LoVo (cell line): ENCODE data around the gene NPRL2.

Experiments used
- DNase-seq: peaks from one replicate; pipeline ENCODE4 v3.0.0-alpha.2; 2016; ENCODE audit warnings: low spot score

Gene NPRL2

DNA sequence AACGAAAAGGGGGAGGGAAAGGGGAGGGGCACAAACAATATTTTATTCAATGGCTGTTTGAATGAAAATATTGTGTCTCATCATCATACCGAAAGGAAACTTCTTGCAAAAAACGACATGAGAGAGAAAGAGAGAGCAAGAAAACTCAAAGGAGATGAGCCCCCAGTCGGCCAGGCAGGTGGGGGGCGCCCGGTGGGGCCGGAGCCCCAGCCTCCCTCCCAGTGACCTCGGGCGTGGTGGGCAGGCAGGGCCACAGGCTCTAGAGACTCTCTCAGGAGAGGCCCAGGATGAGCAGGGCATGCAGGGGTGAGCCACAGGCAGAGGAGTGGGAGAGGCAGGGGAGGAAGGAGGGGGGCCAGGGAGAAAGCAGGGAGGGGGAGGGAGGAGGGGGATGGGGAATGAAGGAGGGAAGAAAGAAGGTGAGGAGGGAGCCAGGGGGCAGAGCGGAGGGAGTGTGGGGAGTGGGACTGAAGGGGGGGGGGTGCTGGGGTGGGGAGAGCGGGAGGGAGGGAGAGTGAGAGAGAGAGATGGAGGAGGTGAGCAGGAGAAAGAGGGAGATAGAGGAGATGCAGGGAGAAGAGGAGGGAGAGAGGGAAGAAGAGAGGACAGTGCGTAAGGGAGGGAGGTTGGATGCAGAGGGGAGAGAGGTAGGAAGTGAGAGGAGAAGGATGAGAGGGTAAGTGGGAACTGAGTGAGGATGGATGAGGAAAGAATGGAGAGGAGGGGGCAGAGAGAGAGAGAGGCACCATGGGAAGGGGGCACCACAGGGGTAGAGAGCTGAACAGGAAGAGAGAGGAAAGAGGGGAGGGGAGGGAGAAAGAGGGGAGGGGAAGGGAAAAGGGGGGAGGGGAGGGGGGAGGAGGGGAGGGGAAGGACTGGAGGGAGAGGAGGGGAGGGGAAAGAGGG lies 22.8 kb upstream of the NPRL2 start:
- no peak for DNase-seq

DNA sequence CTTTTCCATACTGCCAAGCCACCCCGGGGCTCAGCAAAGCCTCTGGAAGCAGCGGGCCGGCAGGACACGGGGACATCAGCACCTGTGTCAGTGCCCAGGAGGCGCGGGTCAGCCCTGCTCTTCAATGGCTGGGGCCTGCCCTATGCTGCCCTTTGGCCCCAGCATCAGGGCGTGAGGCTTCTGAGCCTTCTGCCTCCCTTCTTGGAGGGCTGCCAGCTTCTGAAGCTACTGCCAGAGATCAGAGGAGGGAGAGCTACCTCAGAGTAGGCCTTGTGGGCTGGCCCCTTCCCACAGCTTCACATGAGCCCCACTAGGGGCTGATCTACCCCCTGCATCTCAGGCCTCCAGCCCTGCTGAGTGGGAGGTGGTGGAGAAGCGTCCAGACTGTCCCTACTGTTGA lies 21.8 kb upstream of the NPRL2 start:
- peak; percentile 14 for DNase-seq

DNA sequence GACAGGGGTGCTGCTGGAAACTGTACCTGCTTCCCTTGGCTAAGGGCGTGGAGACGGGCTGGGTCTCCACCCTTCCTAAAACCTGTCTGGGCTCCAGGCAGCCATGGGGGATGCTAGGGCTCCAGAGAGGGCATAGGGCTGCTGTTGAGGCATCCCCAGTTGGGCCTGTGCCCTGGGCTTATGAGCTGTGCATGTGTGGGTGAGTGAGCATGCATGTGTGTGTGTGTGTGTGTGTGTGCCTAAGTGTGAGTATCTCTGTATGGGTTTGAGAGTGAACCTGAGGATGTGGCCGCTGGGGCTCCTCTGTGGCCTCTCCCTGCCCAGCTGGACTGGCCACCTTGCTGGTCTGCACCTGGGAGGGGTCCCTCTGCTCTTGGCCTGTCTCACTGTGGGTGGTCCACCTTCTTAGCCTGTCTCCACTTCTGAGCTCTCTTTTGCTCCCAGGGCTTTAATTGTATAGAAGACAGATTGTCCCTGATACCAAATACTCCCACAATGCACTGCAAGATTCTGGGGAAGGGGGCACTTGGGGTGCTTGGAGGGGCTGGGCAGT lies 20.6 kb upstream of the NPRL2 start:
- DNase-seq = no peak

DNA sequence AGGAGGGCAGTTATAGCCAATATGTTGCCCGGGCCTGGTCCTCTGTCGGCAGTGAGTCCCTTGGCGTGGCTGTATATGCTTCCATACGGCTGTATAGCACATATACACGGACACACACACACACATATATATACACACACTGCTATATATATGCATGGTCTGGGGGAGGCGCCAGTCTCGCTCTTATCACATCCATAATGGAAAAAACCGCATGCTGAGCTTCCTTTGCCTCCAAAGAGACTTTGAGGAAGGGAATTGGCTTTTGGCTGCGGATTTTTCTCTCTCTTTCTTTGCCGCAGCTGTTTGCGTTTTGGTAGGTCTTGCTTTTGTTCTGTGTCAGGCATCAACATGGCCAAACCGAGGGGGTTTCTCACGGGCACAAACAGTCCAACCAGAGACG lies 20.0 kb upstream of the NPRL2 start:
- no peak for DNase-seq

DNA sequence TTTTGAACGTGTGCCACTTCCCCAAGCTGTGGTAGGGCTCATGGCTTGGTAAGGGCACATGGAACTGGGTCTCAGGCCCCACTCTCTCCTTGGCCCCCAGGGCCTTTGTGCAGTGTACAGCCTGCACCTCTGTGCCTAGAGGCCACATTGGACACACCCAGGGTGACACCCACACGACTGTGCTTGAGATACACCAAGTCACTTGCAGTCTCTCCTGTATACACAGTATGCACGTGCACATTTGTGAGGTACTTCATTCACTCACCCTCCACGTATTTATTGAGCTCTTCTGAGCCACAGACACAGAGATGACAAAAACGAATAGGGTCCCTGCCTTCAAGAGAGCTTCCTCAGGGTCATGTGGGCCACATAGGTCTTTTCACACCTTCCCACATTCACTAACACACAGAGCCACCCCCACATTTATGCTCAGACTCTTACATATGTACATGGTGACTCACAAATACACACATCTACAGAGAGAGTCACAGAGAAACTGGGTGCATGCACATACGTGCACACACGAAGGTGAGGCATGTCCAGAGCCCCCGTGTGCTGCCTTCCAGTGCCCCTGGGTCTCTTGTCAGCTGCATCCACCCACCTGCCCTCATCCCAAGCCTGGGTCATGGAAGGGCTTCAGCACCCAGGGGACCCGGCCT lies 18.6 kb upstream of the NPRL2 start:
- DNase-seq = no peak

DNA sequence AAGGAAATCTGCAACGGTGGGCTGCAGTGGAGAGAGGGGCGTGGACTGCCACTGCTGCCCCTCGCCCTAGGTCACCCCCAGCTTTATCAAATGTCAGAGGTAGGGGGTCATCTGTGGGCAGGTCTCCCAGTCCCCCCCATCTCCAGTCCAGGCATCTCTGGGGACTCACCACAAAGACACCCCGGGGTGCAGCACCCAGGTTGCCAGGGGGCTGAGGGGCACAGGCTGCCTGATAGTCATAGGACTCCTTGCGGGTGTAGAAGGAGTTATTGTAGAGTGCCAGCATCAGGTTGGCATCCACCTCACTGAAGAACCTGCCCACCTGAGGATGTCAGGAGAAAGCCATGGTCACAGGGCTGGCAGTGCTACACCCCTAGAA lies 15.3 kb upstream of the NPRL2 start:
- no peak for DNase-seq

- peak; percentile 91 for DNase-seq
These were observed 14.7 kb upstream of the NPRL2 start for GRCh38 chr3:50365080-50365841.

DNA sequence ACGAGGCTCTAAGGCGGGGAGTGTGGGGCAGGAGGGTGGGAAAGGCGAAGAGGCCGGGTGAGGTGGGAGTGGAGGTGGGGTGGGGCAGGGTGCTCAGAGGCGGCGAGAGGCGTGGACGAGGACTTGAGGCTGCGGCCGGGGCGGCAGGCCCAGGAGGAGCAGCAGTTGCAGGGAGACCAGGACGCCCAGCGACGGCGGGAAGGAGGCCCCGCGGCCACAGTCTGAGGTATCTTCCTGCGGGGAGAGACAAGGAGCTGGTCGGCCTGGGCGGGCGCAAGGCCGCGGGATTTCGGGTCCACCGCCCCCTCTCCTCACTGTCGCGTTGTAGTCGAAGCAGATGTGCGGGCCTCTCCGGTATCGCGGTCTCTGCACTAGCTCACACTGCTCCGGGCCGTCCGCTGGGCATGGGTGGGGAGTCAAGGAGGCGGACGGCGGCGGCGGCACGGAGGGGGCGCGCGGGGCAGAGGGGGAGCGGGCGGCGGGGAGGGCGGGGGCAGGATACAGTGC lies 14.1 kb upstream of the NPRL2 start:
- no peak for DNase-seq

DNA sequence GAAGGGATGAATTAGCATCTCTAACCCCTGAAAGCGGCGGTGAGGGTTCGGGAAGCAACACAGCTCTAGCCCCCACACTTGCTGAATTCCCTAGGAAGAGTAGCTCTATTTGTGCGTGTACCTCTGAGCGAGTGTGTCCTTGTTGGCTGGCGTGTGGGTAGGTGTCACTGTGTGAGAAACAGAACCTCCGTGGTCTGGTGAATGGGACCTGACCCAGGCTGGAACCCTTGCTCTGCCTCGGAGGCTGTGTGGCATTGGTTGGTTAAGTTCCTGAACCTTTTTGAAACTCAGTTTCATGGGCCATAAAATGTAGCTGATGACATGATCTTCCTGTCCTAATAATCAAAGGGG lies 9.2 kb upstream of the NPRL2 start:
- DNase-seq = no peak

DNA sequence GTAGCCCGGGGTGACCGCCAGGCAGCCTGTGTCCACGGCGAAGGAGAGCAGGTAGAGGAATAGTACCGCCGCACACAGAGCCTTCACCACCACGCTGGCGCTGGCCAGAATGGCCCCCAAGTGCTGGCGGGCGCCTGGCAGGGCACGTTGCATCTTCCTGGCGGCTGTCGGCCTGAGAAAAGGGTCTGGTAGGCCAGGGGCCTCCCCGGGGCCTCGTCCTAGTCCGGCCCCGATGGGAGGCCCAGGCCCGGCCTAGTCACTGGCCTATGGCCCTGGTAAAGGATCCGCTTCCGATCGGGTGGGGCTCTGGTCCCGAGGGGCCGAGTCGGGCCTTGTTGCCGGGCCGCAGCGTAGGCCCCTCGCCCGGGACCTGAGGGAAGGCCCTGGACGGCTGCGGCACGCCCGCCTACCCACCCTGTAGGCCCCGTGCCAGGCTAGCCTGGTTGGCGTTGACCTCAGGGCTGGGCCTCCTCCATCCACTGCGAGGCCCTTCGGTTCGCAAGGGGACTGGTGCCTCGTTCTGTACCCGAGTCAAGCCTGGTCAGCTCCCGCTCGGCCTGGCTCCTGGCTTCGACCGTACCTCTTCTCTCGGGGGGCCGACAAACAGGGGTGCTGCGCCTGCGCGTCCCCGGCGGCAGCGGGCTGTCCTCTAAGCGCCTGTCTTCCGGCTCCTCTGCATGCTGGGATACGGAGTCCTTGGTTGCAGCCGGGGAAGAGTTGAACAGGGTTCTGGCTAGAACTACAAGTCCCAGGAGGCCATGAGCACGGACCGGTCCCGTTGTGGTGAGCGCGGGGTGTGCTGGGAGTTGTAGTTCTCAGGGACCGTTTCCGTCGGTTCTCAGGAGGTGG lies 8.6 kb upstream of the NPRL2 start, which contains the start of gene TMEM115:
Gene TMEM115, minus strand, starts transcription at position 611 of the 849 bp plus-strand sequence. Its CDS starts 458 bp downstream, at position 153.
- DNase-seq = peak; percentile 98

GRCh38 chr3:50358355-50358910 lies 7.9 kb upstream of the NPRL2 start:
- no peak for DNase-seq

DNA sequence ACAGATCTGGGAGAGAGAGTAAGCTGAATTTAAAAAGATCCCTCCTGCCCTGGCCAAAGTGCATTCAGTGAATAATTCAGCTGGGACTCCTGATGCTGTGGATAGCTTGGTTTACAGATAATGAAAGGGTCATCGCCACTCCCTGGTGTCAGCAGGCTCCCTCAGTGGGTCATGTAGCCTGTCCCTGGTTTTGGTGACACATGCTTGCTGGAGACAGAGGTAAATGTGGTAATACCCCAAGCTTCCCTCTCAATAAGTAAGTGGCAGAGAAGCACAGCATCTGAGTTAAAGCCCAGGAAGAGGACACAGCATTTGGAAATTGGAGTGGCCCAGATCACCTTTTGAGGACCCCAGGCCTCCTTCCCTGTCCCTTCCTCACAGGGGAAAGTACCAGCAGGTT lies 6.9 kb upstream of the NPRL2 start:
- DNase-seq = no peak

- no peak for DNase-seq
These were observed 6.0 kb upstream of the NPRL2 start for GRCh38 chr3:50356553-50356952.

DNA sequence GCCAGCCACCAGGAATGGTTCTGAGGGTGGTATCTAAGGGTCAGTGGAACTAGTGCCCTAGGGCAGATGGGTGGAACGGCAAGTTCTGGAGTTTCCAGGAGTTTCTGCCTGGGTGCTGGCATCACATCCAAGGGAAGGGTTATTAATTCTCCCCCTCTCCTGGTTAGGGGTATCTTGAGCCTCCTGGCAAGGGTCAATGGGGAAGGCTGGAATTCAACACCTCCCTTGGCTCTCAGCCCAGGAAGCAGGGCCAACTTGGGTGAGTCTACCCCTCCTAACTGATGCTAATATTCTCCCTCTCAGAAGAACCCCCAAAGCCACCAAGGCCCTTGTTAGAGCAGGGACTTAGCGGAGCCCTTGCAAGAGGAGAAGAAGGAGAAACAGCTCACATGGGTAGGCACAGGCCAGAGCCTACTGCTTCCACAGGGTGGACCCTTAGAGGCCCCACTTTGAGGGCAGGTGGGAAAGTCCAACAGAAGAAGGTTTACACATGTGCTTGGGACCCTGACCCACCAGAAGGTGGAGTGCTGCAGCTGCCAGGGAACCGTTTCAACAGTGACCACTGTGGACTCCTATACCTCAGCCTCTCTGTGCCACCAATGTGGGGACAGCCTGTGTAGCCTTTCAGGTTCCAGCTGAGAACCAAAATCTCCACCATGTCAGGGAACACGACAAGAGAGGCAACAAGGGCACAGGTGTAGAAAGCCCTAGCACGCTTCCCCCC lies 5.4 kb upstream of the NPRL2 start:
- no peak for DNase-seq

DNA sequence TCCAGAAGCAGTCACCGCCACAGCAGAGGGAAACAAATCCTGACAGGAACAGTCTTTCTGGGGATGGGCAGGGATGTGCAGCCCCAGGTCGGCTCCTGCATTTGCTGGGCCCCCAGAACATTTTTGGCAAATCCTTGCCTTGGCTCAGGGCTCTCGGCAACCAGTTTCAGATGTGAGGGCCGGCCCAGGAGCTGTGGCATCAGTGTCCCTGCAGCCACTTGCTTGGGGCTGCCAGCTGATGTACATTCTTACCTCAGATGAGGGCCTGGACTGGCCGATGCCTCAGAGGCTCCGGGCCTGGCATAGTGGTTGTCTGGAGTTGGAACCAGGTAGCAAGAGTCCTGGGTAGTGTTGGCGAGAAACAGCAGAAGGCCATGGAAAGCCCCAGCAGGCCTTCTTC lies 4.3 kb upstream of the NPRL2 start:
- DNase-seq = no peak

- DNase-seq = no peak
These were observed 3.7 kb upstream of the NPRL2 start for GRCh38 chr3:50354186-50354764.

DNA sequence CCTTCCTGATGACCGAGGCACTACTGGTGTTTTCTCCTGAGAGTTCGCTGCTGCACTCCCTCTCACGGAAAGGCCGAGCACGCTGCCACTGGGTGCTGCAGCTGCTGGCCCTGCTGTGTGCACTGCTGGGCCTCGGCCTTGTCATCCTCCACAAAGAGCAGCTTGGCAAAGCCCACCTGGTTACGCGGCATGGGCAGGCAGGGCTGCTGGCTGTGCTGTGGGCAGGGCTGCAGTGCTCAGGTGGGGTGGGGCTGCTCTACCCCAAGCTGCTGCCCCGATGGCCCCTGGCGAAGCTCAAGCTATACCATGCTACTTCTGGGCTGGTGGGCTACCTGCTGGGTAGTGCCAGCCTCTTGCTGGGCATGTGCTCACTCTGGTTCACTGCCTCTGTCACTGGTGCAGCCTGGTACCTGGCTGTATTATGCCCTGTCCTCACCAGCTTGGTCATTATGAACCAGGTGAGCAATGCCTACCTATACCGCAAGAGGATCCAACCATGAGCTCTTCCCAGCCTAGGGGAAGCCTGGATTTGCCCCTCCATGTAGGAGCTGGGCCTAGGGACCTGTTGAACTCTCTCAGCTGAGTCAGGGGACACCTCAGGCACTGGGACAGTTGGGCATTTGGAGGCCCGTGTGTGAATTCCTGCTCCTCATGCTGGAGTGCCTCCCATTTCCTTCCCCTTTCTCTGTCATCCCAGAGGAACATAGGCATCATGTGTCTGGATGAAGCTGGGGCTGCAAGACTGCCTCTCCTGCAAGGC lies 2.9 kb upstream of the NPRL2 start:
- no peak for DNase-seq

- no peak for DNase-seq
These were observed 2.2 kb upstream of the NPRL2 start for GRCh38 chr3:50352781-50353180.

GRCh38 chr3:50351323-50351697 lies 735 bp upstream of the NPRL2 start:
- DNase-seq = no peak
